ENCODE data around the gene HIF1A.

GRCh38 chr14:61753631-61754030 is 58.3 kb downstream of the HIF1A start:
- no peak for TF ChIP-seq YY1 (IDR thresholded peaks at IDR 0.05; ENCODE audit: insufficient read depth, insufficient read length)
- TF ChIP-seq SUZ12 (IDR thresholded peaks at IDR 0.05; ENCODE audit: extremely low read depth, insufficient read depth, insufficient read length), result no peak

All from NT2/D1 (cell line).